Thymus (tissue), 11 donors: ENCODE measurements around the gene PSME2. TPM values are rescaled to one million over a fixed set of nuclear protein-coding genes. Genes with fewer than 3 reads are reported as not detected.
"Not testable (repeated sequence)": the region's sequence is repeated elsewhere in the genome, so short reads cannot be mapped to it uniquely, and the experiment has no call there.

Experiments
- DNase-seq, 9 donors: peaks; one replicate each; pipeline ENCODE4 v3.0.0-alpha.2; 2013; ENCODE audit warnings: low spot score in 9 of 9, low read depth in 6 of 9, missing footprints in 1 of 9
- H3K27ac ChIP-seq, 2 donors: one replicate each; pipeline ENCODE4 v1.5.1; 2013; ENCODE audit warnings: control low read depth in 1 of 2, low read depth in 1 of 2, low read length in 1 of 2, mild to moderate bottlenecking in 1 of 2, moderate library complexity in 1 of 2
- H3K27me3 ChIP-seq, 2 donors: one replicate each; pipeline ENCODE4 v1.5.1; 2013; ENCODE audit warnings: low read length in 1 of 2; ENCODE audit not compliant: control insufficient read depth in 2 of 2, insufficient read depth in 1 of 2
- H3K36me3 ChIP-seq, 2 donors: one replicate each; pipeline ENCODE4 v1.5.1; 2013; ENCODE audit warnings: low read length in 1 of 2, mild to moderate bottlenecking in 1 of 2, moderate library complexity in 1 of 2; ENCODE audit not compliant: control insufficient read depth in 2 of 2, insufficient read depth in 2 of 2
- H3K4me1 ChIP-seq, 2 donors: one replicate each; pipeline ENCODE4 v1.5.1; 2013; ENCODE audit warnings: low read length in 2 of 2; ENCODE audit not compliant: control insufficient read depth in 2 of 2, insufficient read depth in 2 of 2
- H3K4me3 ChIP-seq, 2 donors: one replicate each; pipeline ENCODE4 v1.5.1; 2013; ENCODE audit warnings: low read length in 2 of 2, control low read depth in 1 of 2, mild to moderate bottlenecking in 1 of 2
- H3K9me3 ChIP-seq, 2 donors: one replicate each; pipeline ENCODE4 v1.5.1; 2013; ENCODE audit warnings: low read length in 1 of 2, mild to moderate bottlenecking in 1 of 2; ENCODE audit not compliant: control insufficient read depth in 2 of 2, insufficient read depth in 1 of 2
- WGBS: extraction: QIAGEN DNeasy Blood & Tissue Kit; methylation state at CpG from one replicate; pipeline ENCODE4 v1.1.7; 2013; 5-methylcytosine and 5-hydroxymethylcytosine counted together
- polyA plus RNA-seq: library from polyadenylated mRNA; stranded (reverse); fragments of 200-250 nt; gene quantifications from one replicate; pipeline ENCODE4 v1.2.3, GENCODE V29; 2013
- total RNA-seq: library from RNA; stranded (reverse); fragments of 120-200 nt; gene quantifications from one replicate; pipeline ENCODE4 v1.2.4, GENCODE V29; 2013
- donor health status: healthy.

PSME2 gene
- total and polyA plus RNA-seq, 2 donors = 387 to 420 TPM

DNA sequence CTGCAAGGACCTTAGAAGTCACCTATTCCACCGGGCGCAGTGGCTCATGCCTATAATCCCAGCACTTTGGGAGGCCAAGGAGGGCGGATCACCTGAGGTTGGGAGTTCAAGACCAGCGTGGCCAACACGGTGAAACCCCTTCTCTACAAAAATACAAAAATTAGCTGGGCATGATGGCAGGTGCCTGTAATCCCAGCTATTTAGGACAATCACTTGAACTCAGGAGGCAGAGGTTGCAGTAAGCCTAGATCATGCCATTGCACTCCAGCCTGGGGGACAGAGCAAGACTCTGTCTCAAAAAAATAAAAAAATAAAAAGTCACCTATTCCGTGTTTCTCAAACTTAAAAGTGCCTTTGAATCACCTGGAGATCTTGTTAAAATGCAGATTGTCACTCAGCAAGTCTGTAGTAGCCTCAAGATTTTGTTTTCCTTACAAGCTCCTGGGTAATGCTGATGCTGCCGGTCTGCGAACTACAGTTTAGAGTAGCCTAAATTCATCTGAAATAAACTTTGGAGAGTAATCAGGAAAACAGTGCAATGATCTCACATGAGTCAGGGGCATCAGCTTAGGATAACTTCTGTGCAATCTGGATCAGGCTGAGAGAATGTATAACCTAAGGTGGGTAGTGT is 40.7 kb downstream of the PSME2 start:
- 98% methylated on average over 8 of the region's 8 CpGs for WGBS
- not testable (repeated sequence) for H3K4me1 ChIP-seq, H3K9me3 ChIP-seq, H3K4me3 ChIP-seq, H3K27me3 ChIP-seq, DNase-seq, H3K27ac ChIP-seq, H3K36me3 ChIP-seq

- no peaks in the 10 kb centered on the region for H3K9me3 ChIP-seq
- H3K36me3 ChIP-seq = peaks cover 7 to 8% of the 10 kb centered on the region in 2 donors
Observed at GRCh38 chr14:24103451-24103850, 43.0 kb downstream of the PSME2 start.

DNA sequence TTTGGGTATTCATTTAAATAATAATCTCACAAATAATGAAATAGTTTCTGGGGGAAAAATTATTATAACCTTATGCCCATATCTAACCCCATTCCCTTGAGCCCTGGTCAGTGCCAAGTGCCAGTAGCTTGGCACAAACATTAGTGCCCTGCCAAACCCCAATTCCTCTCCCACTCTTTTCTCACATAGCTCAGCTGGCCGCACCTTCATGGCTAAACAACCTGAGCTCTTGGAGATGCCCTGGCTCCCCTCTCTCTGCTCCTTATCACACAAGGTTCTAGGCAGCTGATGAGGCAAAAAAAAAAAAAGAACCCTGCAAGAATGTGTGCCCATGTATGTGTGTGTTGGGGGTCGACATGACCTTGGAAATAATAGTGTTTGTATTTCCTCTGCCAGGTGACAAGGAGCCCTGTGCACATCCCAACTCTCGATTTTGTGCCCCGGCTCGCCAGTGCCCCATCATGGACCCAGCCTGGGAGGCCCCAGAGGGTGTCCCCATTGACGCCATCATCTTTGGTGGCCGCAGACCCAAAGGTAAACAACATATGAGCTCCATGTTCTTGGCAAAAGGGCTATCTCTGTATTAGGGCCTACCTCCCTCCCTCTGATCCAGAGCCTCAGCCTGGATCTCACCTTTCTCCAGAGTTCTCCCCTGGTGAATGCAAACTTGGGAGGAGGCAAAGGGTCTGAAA is 43.9 kb downstream of the PSME2 start:
- WGBS = 97% methylated on average over 7 of the region's 7 CpGs
- Histone ChIP-seq H3K27ac (no peak overlapping the region), H3K27me3 (no peaks in the 10 kb centered on the region), H3K4me3 (no peak overlapping the region), H3K4me1 (no peaks in the 10 kb centered on the region), H3K9me3 (no peaks in the 10 kb centered on the region), H3K36me3 (peaks cover 9 to 14% of the 10 kb centered on the region in 2 donors)
- DNase-seq = no peak

More at GRCh38 chr14:24103451-24103850, 43.0 kb downstream of the PSME2 start:
- no peak for DNase-seq
- Histone ChIP-seq H3K27ac (no peak overlapping the region), H3K4me1 (no peaks in the 10 kb centered on the region), H3K4me3 (no peak overlapping the region), H3K27me3 (no peaks in the 10 kb centered on the region)
- 98% methylated on average over 13 of the region's 13 CpGs for WGBS

DNA sequence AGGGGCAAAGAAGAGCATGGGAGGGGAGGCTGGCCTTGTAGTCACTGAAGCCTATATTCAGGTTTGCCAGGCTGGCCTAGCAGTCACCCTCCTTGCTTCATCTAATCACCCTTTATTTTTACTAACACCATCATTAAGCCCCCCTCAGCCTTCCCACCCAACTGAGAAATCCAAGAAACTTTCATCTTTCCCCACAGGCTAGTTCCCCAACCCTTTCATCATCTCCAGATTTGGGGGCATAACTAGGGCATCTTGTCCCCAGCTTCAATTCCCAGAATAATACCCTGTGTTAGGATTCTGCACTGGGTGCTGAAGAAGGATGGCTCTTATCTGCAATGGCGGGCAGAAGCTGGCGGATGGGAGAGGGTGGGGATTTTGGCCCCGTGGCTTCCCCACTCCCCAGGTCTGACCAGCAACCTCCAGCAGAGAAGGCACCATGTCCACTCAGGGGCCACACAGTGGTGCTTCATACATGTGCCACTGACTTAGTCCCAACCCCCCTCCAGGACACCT is 45.4 kb downstream of the PSME2 start:
- H3K27me3 ChIP-seq = no peaks in the 10 kb centered on the region
- no peak overlapping the region for H3K4me3 ChIP-seq
- no peaks in the 10 kb centered on the region for H3K4me1 ChIP-seq
- 100% methylated on average over 3 of the region's 3 CpGs for WGBS
- peaks cover 9 to 14% of the 10 kb centered on the region in 2 donors for H3K36me3 ChIP-seq
- H3K27ac ChIP-seq = no peak overlapping the region
- H3K9me3 ChIP-seq = no peaks in the 10 kb centered on the region
- no peak for DNase-seq

GRCh38 chr14:24100197-24100981 is 46.0 kb downstream of the PSME2 start:
- 96% methylated on average over 4 of the region's 4 CpGs for WGBS
- H3K36me3 ChIP-seq = peaks cover 9 to 14% of the 10 kb centered on the region in 2 donors
- DNase-seq = no peak

GRCh38 chr14:24098927-24099813 is 47.2 kb downstream of the PSME2 start:
- Histone ChIP-seq H3K4me1 (peaks cover 4 to 15% of the 10 kb centered on the region in 2 donors), H3K27ac (no peak overlapping the region), H3K4me3 (no peak overlapping the region), H3K9me3 (no peaks in the 10 kb centered on the region), H3K36me3 (peaks cover 9 to 14% of the 10 kb centered on the region in 2 donors), H3K27me3 (no peaks in the 10 kb centered on the region)
- DNase-seq = no peak
- WGBS = 97% methylated on average over 17 of the region's 17 CpGs

More at GRCh38 chr14:24100197-24100981, 46.0 kb downstream of the PSME2 start:
- Histone ChIP-seq H3K4me1 (peaks cover 0 to 3% of the 10 kb centered on the region in 2 donors), H3K27ac (no peak overlapping the region), H3K27me3 (no peaks in the 10 kb centered on the region), H3K4me3 (no peak overlapping the region), H3K9me3 (no peaks in the 10 kb centered on the region)

GRCh38 chr14:24098229-24098926 is 48.0 kb downstream of the PSME2 start:
- Histone ChIP-seq H3K27ac (no peak overlapping the region), H3K9me3 (no peaks in the 10 kb centered on the region), H3K36me3 (peaks cover 9 to 14% of the 10 kb centered on the region in 2 donors), H3K27me3 (no peaks in the 10 kb centered on the region), H3K4me1 (peaks cover 9 to 19% of the 10 kb centered on the region in 2 donors), H3K4me3 (no peak overlapping the region)
- WGBS = 97% methylated on average over 16 of the region's 16 CpGs
- DNase-seq = no peak

- DNase-seq = no peak
- no peak overlapping the region for H3K4me3 ChIP-seq
- no peak overlapping the region for H3K27ac ChIP-seq
- 99% methylated on average over 8 of the region's 8 CpGs for WGBS
- peaks cover 9 to 22% of the 10 kb centered on the region in 2 donors for H3K4me1 ChIP-seq
- H3K36me3 ChIP-seq = peaks cover 9 to 14% of the 10 kb centered on the region in 2 donors
- H3K27me3 ChIP-seq = no peaks in the 10 kb centered on the region
- H3K9me3 ChIP-seq = no peaks in the 10 kb centered on the region
Observed at GRCh38 chr14:24096545-24097181, 49.7 kb downstream of the PSME2 start.
